Right renal pelvis (tissue), 4 donors: ENCODE measurements around the gene TPD52L2. TPM values are rescaled to one million over a fixed set of nuclear protein-coding genes. Genes with fewer than 3 reads are reported as not detected.
A peak's percentile ranks its signal among the peaks of the same experiment; 100 is the strongest.
"Not testable (repeated sequence)": the region's sequence is repeated elsewhere in the genome, so short reads cannot be mapped to it uniquely, and the experiment has no call there.

Experiments
- DNase-seq, 4 donors: peaks; one replicate each; pipeline ENCODE4 v3.0.0-alpha.2; 2013; ENCODE audit warnings: low read depth in 4 of 4, low spot score in 3 of 4, missing footprints in 1 of 4
- polyA plus RNA-seq, 4 donors: library from polyadenylated mRNA; unstranded; fragments of 120-200 nt; gene quantifications; one replicate each; pipeline ENCODE4 v1.2.1, GENCODE V29; 2013; ENCODE audit not compliant: insufficient read length in 4 of 4

The TPD52L2 gene
- polyA plus RNA-seq, 4 donors = 84.8 to 91.5 (median 87.1) TPM

- peak; percentile 83 to 87 (median 86) for DNase-seq
Measured at GRCh38 chr20:63894358-63895201, 29.5 kb downstream of the TPD52L2 start, which contains the start of gene DNAJC5. Gene DNAJC5 (plus strand): TSS chr20:63895126. CDS start chr20:63928346, 33,220 bp downstream.

- no peak for DNase-seq
Measured at GRCh38 chr20:63895202-63895951, 30.3 kb downstream of the TPD52L2 start.

- no peak for DNase-seq
Measured at GRCh38 chr20:63895952-63896263, 30.8 kb downstream of the TPD52L2 start.

GRCh38 chr20:63896264-63897105 is 31.4 kb downstream of the TPD52L2 start:
- no peak for DNase-seq

GRCh38 chr20:63897978-63898561 is 33.0 kb downstream of the TPD52L2 start:
- no peak for DNase-seq

- DNase-seq = no peak
Measured at GRCh38 chr20:63898882-63899558, 34.0 kb downstream of the TPD52L2 start.

- no peak for DNase-seq
Measured at GRCh38 chr20:63900413-63900812, 35.3 kb downstream of the TPD52L2 start.

GRCh38 chr20:63903796-63904561 is 38.9 kb downstream of the TPD52L2 start:
- no peak for DNase-seq

- DNase-seq = no peak
Measured at GRCh38 chr20:63908008-63908682, 43.1 kb downstream of the TPD52L2 start.

GRCh38 chr20:63911176-63911575 is 46.1 kb downstream of the TPD52L2 start:
- DNase-seq = no peak

- DNase-seq = no peak
Measured at GRCh38 chr20:63913768-63914167, 48.7 kb downstream of the TPD52L2 start.

GRCh38 chr20:63915471-63915870 is 50.4 kb downstream of the TPD52L2 start:
- DNase-seq = no peak

GRCh38 chr20:63916371-63916939 is 51.4 kb downstream of the TPD52L2 start:
- DNase-seq = not testable (repeated sequence)

- no peak for DNase-seq
Measured at GRCh38 chr20:63917811-63918210, 52.7 kb downstream of the TPD52L2 start.

GRCh38 chr20:63919130-63919529 is 54.1 kb downstream of the TPD52L2 start:
- no peak for DNase-seq

GRCh38 chr20:63920226-63920625 is 55.2 kb downstream of the TPD52L2 start:
- DNase-seq = no peak

GRCh38 chr20:63923651-63924050 is 58.6 kb downstream of the TPD52L2 start:
- DNase-seq = no peak

GRCh38 chr20:63924241-63924640 is 59.2 kb downstream of the TPD52L2 start:
- no peak for DNase-seq
